A673 (cell line): ENCODE measurements around the gene CARHSP1. TPM values are rescaled to one million over a fixed set of nuclear protein-coding genes. Genes with fewer than 3 reads are reported as not detected.

Experiments used
- BruUV-seq: library from RNA; stranded (reverse); fragments of 400-500 nt; replicated peaks from 2 replicates; lab custom pipeline; 2021; lab: Mats Ljungman, UMichigan
- CTCF ChIA-PET: fragments of 300-600 bp; sonication (Branson Sonifier 250); formaldehyde crosslinking; loops from one replicate; lab custom pipeline; 2022; ENCODE audit warnings: antibody characterized with exemption; lab: Charles Lee
- POLR2A ChIA-PET: fragments of 300-600 bp; sonication (Branson Sonifier 250); formaldehyde crosslinking; loops from one replicate; lab custom pipeline; 2022; ENCODE audit warnings: antibody characterized with exemption; ENCODE audit not compliant: low non-redundant PET; lab: Charles Lee
- DNase-seq: peaks from one replicate; pipeline ENCODE4 v3.0.0-alpha.2; 2015; ENCODE audit warnings: low spot score
- H3K27ac ChIP-seq: fragments of 200-600 bp; sonication (generic); 2 replicates; pipeline ENCODE4 v1.5.1; 2016; ENCODE audit warnings: mixed run types, low read depth, mild to moderate bottlenecking, mixed read lengths, antibody characterized with exemption, low read length; ENCODE audit not compliant: poor library complexity, severe bottlenecking
- H3K27me3 ChIP-seq: fragments of 200-600 bp; sonication (generic); replicated peaks from 2 replicates; pipeline ENCODE4 v1.6.1; 2017; ENCODE audit warnings: mixed run types, low read depth, mild to moderate bottlenecking, mixed read lengths, antibody characterized with exemption, low read length; ENCODE audit not compliant: insufficient read depth, poor library complexity
- H3K36me3 ChIP-seq: fragments of 200-600 bp; sonication (generic); 2 replicates; pipeline ENCODE4 v1.6.1; 2016; ENCODE audit warnings: mixed run types, mild to moderate bottlenecking, mixed read lengths, antibody characterized with exemption, low read length; ENCODE audit not compliant: insufficient read depth, poor library complexity, severe bottlenecking
- H3K4me1 ChIP-seq: fragments of 200-600 bp; sonication (generic); 2 replicates; pipeline ENCODE4 v1.6.1; 2017; ENCODE audit warnings: mixed run types, mild to moderate bottlenecking, mixed read lengths, antibody characterized with exemption, low read length; ENCODE audit not compliant: insufficient read depth, poor library complexity, severe bottlenecking
- H3K4me3 ChIP-seq: fragments of 200-600 bp; sonication (generic); 2 replicates; pipeline ENCODE4 v1.5.1; 2016; ENCODE audit warnings: low read depth, mixed run types, mild to moderate bottlenecking, mixed read lengths, low read length; ENCODE audit not compliant: poor library complexity, severe bottlenecking
- H3K9me3 ChIP-seq: fragments of 200-600 bp; sonication (generic); 2 replicates; pipeline ENCODE4 v1.6.1; 2016; ENCODE audit warnings: mixed run types, low read depth, mild to moderate bottlenecking, mixed read lengths, antibody characterized with exemption, low read length; ENCODE audit not compliant: poor library complexity, severe bottlenecking
- EZH2 ChIP-seq: fragments of 200-600 bp; sonication (generic); IDR thresholded peaks from 2 replicates; pipeline ENCODE4 v1.6.1; 2017; ENCODE audit warnings: borderline replicate concordance, low read depth, mild to moderate bottlenecking, mixed read lengths, antibody characterized with exemption, low read length; ENCODE audit not compliant: poor library complexity, severe bottlenecking
- intact Hi-C: fragments of 100-400 bp; cut with micrococcal nuclease; formaldehyde crosslinking; loops from one replicate; pipeline ENCODE4 v1.10.0; 2022; ENCODE audit not compliant: unreplicated experiment
- total RNA-seq: library from RNA; stranded (reverse); gene quantifications from 2 replicates; pipeline ENCODE4 v1.2.3, GENCODE V29; 2021
- TF ChIP-seq, protein P1 (sequence below): fragments of 300-800, 200-600 bp; sonication (generic); conservative IDR thresholded peaks from 2 replicates; pipeline ENCODE4 v1.5.1; 2017; ENCODE audit warnings: low read depth, mild to moderate bottlenecking, antibody characterized with exemption, low read length, moderate library complexity, mixed read lengths

Gene CARHSP1
- total RNA-seq, 1 experiment from 2014 or later: 316 TPM

DNA sequence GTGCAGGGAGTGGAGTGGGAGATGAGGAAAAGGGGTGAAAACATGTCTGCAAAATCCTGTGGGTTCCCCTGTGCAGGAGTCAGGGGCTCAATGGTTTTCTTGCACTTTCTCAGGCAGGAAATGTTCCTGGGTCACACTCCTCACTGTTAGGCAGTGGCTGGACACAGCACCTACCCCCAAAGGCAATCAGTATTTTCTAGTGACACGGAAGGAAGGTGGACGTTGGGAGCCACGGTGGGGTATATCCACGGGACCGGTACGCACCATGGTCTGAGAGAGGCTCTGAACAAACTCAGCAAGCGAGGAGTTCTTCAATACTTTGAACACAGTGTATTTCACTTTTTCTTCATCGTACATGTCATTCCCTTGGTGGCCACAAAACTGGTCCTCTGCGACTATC lies 34.2 kb upstream of the CARHSP1 start:
- Histone ChIP-seq H3K27me3 (no peaks in the 10 kb centered on the region), H3K4me1 (no peaks in the 10 kb centered on the region), H3K9me3 (no peaks in the 10 kb centered on the region), H3K27ac (no peak overlapping the region), H3K4me3 (no peak overlapping the region), H3K36me3 (peaks cover 97% of the 10 kb centered on the region)
- ChIA-PET POLR2A (no interaction called here), CTCF (no interaction called here)
- TF ChIP-seq, protein P1, sequence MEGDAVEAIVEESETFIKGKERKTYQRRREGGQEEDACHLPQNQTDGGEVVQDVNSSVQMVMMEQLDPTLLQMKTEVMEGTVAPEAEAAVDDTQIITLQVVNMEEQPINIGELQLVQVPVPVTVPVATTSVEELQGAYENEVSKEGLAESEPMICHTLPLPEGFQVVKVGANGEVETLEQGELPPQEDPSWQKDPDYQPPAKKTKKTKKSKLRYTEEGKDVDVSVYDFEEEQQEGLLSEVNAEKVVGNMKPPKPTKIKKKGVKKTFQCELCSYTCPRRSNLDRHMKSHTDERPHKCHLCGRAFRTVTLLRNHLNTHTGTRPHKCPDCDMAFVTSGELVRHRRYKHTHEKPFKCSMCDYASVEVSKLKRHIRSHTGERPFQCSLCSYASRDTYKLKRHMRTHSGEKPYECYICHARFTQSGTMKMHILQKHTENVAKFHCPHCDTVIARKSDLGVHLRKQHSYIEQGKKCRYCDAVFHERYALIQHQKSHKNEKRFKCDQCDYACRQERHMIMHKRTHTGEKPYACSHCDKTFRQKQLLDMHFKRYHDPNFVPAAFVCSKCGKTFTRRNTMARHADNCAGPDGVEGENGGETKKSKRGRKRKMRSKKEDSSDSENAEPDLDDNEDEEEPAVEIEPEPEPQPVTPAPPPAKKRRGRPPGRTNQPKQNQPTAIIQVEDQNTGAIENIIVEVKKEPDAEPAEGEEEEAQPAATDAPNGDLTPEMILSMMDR: no peak
- TF ChIP-seq EZH2: no peak
- BruUV-seq: no TSS peak
- DNase-seq: no peak
- intact Hi-C loops: loop anchor here (10.0 kb wide), 1 partner anchor 212 kb away; no protein-coding TSS in a partner anchor

DNA sequence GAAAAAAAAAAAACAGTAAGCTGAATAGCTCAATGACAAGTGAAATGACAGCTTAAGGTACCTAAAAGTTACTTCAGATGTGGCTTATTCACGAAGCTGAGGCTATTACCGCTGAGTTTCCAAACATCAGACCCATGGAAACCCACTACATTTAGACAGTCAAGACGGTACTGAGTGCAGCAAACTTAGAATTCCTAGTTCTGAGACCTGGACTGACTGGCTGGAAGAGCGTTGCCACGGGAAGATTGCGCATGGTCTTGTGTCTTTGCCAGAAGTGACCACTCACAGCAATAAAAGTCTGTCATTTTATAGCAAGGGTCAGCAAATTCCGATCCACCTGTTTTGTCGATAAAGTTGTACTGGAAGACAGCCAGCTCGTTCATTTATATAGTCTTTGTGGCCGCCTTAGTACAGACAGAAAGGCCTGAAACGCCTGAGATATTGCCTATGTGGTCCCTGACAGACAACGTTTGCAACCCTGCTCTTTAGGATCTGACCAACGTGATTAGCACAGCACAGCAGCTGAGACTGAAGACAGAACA lies 32.6 kb upstream of the CARHSP1 start:
- Histone ChIP-seq H3K9me3 (no peaks in the 10 kb centered on the region), H3K27ac (no peak overlapping the region), H3K27me3 (no peaks in the 10 kb centered on the region), H3K36me3 (peaks cover 96% of the 10 kb centered on the region), H3K4me1 (no peaks in the 10 kb centered on the region), H3K4me3 (no peak overlapping the region)
- no peak for TF ChIP-seq EZH2
- TF ChIP-seq, protein P1: no peak
- DNase-seq: no peak
- BruUV-seq: no TSS peak
- ChIA-PET CTCF (interaction anchor here (0.6 to 1.0 kb wide), 2 partner anchors 101 to 108 kb away, joined by 4 to 9 read pairs; no protein-coding TSS in a partner anchor), POLR2A (interaction anchor here (0.6 kb wide), 1 partner anchor 195 kb away, joined by 6 read pairs; no protein-coding TSS in a partner anchor)
- intact Hi-C loops: loop anchor here (10.0 kb wide), 1 partner anchor 213 kb away; no protein-coding TSS in a partner anchor

DNA sequence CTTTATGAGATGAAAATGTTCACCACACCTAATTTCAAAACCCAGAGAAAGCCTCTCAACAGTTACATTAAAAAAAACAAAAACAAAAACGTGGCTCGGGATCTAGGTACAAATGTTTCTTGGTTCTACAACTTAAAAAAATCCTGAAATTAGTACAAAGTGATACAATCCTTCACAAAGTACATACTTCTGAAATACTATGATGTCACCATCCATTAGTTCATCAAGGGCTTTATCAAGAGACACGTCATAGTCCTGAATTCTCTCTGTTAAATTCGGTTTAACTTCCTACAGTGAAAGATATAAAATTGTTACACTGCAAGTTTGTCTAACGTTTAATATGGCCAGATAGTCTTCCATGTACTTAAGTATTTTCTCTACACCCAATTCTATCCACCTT lies 31.5 kb upstream of the CARHSP1 start:
- H3K4me3 ChIP-seq: no peak overlapping the region
- H3K4me1 ChIP-seq: no peaks in the 10 kb centered on the region
- no peak for DNase-seq
- no peak overlapping the region for H3K27ac ChIP-seq
- intact Hi-C loops: loop anchor here (10.0 kb wide), 1 partner anchor 214 kb away; no protein-coding TSS in a partner anchor
- BruUV-seq: no TSS peak
- H3K36me3 ChIP-seq: peaks cover 96% of the 10 kb centered on the region
- CTCF ChIA-PET: no interaction called here
- H3K9me3 ChIP-seq: no peaks in the 10 kb centered on the region
- TF ChIP-seq, protein P1: no peak
- TF ChIP-seq EZH2: no peak
- POLR2A ChIA-PET: no interaction called here
- no peaks in the 10 kb centered on the region for H3K27me3 ChIP-seq
